GM19239 (cell line): ENCODE measurements around the gene PRSS27.

Experiments
- DNase-seq: peaks from one replicate; pipeline ENCODE4 v3.0.0; 2011; ENCODE audit warnings: low spot score; ENCODE audit not compliant: insufficient read length
- FAIRE-seq: peaks from 2 replicates; lab custom pipeline; 2011; peaks lifted over from hg19 to GRCh38; lab: Jason Lieb, UNC

Gene PRSS27

GRCh38 chr16:2752035-2752849, 32.2 kb upstream of the PRSS27 start, which contains the start of gene SRRM2:
Gene SRRM2 (plus strand): TSS chr16:2752638. CDS start chr16:2756365, 3,727 bp downstream.
- DNase-seq (peak; percentile 97), FAIRE-seq (peak; percentile 90)

- peak; percentile 87 for DNase-seq
Measured at GRCh38 chr16:2751577-2752034, 31.6 kb upstream of the PRSS27 start.

GRCh38 chr16:2749936-2750335, 29.9 kb upstream of the PRSS27 start:
- no peak for FAIRE-seq
- DNase-seq, result no peak

More at GRCh38 chr16:2751577-2752034, 31.6 kb upstream of the PRSS27 start:
- FAIRE-seq, result no peak

GRCh38 chr16:2749476-2749875, 29.5 kb upstream of the PRSS27 start:
- FAIRE-seq, result no peak
- DNase-seq, result no peak

- no peak for DNase-seq
- no peak for FAIRE-seq
Measured at GRCh38 chr16:2748757-2749455, 28.9 kb upstream of the PRSS27 start.

- DNase-seq, result no peak
- FAIRE-seq, result no peak
Measured at GRCh38 chr16:2745961-2746360, 25.9 kb upstream of the PRSS27 start.

GRCh38 chr16:2745116-2745890, 25.3 kb upstream of the PRSS27 start:
- no peak for FAIRE-seq
- DNase-seq, result no peak

- no peak for DNase-seq
- no peak for FAIRE-seq
Measured at GRCh38 chr16:2744711-2745110, 24.7 kb upstream of the PRSS27 start.

- FAIRE-seq, result no peak
Measured at GRCh38 chr16:2743007-2743810, 23.2 kb upstream of the PRSS27 start.

GRCh38 chr16:2742323-2743006, 22.4 kb upstream of the PRSS27 start:
- no peak for DNase-seq
- FAIRE-seq, result no peak

More at GRCh38 chr16:2743007-2743810, 23.2 kb upstream of the PRSS27 start:
- DNase-seq, result no peak

GRCh38 chr16:2741168-2741567, 21.1 kb upstream of the PRSS27 start:
- FAIRE-seq (no peak), DNase-seq (no peak)

GRCh38 chr16:2740476-2740875, 20.5 kb upstream of the PRSS27 start:
- no peak for FAIRE-seq
- no peak for DNase-seq

GRCh38 chr16:2739625-2740430, 19.8 kb upstream of the PRSS27 start:
- DNase-seq (no peak), FAIRE-seq (no peak)

- no peak for DNase-seq
- no peak for FAIRE-seq
Measured at GRCh38 chr16:2738615-2739014, 18.6 kb upstream of the PRSS27 start.

- FAIRE-seq, result no peak
- DNase-seq, result no peak
Measured at GRCh38 chr16:2737895-2738418, 17.9 kb upstream of the PRSS27 start.

- no peak for FAIRE-seq
Measured at GRCh38 chr16:2737238-2737605, 17.2 kb upstream of the PRSS27 start.

GRCh38 chr16:2736476-2737237, 16.6 kb upstream of the PRSS27 start:
- FAIRE-seq (no peak), DNase-seq (no peak)

More at GRCh38 chr16:2737238-2737605, 17.2 kb upstream of the PRSS27 start:
- no peak for DNase-seq
